WTC11 (cell line): ENCODE data around the gene NAV2. TPM values are rescaled to one million over a fixed set of nuclear protein-coding genes. Genes with fewer than 3 reads are reported as not detected.

Experiments
- ATAC-seq: fragments of 200-7000 bp; cut with Tn5 transposase; 2 replicates; pipeline ENCODE4 v1.10.0; 2021; ENCODE audit warnings: mild to moderate bottlenecking, moderate library complexity
- CTCF ChIA-PET: fragments of 300-600 bp; sonication (Branson Sonifier 250); formaldehyde crosslinking; loops from one replicate; lab custom pipeline; 2021; ENCODE audit warnings: antibody characterized with exemption; lab: Charles Lee
- POLR2A ChIA-PET: fragments of 350-600 bp; sonication (Branson Sonifier 250); formaldehyde crosslinking; loops from one replicate; lab custom pipeline; 2021; ENCODE audit warnings: antibody characterized with exemption; lab: Charles Lee
- DNase-seq: peaks from one replicate; pipeline ENCODE4 v3.0.0; 2021; ENCODE audit warnings: low spot score
- H3K27ac Mint-ChIP-seq: 2 replicates; pipeline ENCODE4 v1.8.0; 2021; ENCODE audit warnings: mixed read lengths
- H3K27me3 Mint-ChIP-seq: 2 replicates; pipeline ENCODE4 v1.8.0; 2021; ENCODE audit warnings: low read depth, mild to moderate bottlenecking, moderate library complexity, mixed read lengths
- H3K36me3 Mint-ChIP-seq: 2 replicates; pipeline ENCODE4 v1.8.0; 2021; ENCODE audit warnings: mixed read lengths
- H3K4me1 Mint-ChIP-seq: 2 replicates; pipeline ENCODE4 v1.8.0; 2022; ENCODE audit warnings: mixed read lengths
- H3K4me3 Mint-ChIP-seq: 2 replicates; pipeline ENCODE4 v1.8.0; 2021; ENCODE audit warnings: mild to moderate bottlenecking, moderate library complexity, mixed read lengths
- H3K9me3 Mint-ChIP-seq: 2 replicates; pipeline ENCODE4 v1.8.0; 2021; ENCODE audit warnings: mixed read lengths
- AR ChIP-seq: fragments of 250-450 bp; sonication (Bioruptor Pico); IDR thresholded peaks from 2 replicates; pipeline ENCODE4 v1.9.0; 2021; ENCODE audit warnings: mild to moderate bottlenecking
- ATF2 ChIP-seq: sonication (generic); formaldehyde crosslinking; IDR thresholded peaks from 2 replicates; pipeline ENCODE4 v1.8.1; 2022; ENCODE audit warnings: low read depth, missing genetic modification reagents, borderline replicate concordance
- ELF4 ChIP-seq: sonication (generic); formaldehyde crosslinking; IDR thresholded peaks from 2 replicates; pipeline ENCODE4 v1.8.1; 2022; ENCODE audit warnings: low read depth, mild to moderate bottlenecking, moderate library complexity, missing genetic modification reagents
- FOXP1 ChIP-seq: sonication (generic); formaldehyde crosslinking; IDR thresholded peaks from 2 replicates; pipeline ENCODE4 v1.8.0; 2022; ENCODE audit warnings: missing genetic modification reagents, mild to moderate bottlenecking, moderate library complexity, borderline replicate concordance
- MXD4 ChIP-seq: fragments of 250-450 bp; sonication (Bioruptor Pico); IDR thresholded peaks from 2 replicates; pipeline ENCODE4 v1.8.0; 2021; ENCODE audit warnings: mild to moderate bottlenecking, moderate library complexity, borderline replicate concordance
- NFATC4 ChIP-seq: fragments of 250-450 bp; sonication (Bioruptor Pico); IDR thresholded peaks from 2 replicates; pipeline ENCODE4 v1.9.0; 2021; ENCODE audit warnings: mild to moderate bottlenecking
- NR2C2 ChIP-seq: sonication (generic); formaldehyde crosslinking; IDR thresholded peaks from 2 replicates; pipeline ENCODE4 v1.8.0; 2022; ENCODE audit warnings: mild to moderate bottlenecking, missing genetic modification reagents
- OVOL2 ChIP-seq: fragments of 250-450 bp; sonication (Bioruptor Pico); IDR thresholded peaks from 2 replicates; pipeline ENCODE4 v1.9.0; 2021; ENCODE audit warnings: mild to moderate bottlenecking, borderline replicate concordance
- RORB ChIP-seq: fragments of 250-450 bp; sonication (Bioruptor Pico); IDR thresholded peaks from 2 replicates; pipeline ENCODE4 v1.9.0; 2021; ENCODE audit warnings: mild to moderate bottlenecking
- SMAD3 ChIP-seq: sonication (generic); formaldehyde crosslinking; IDR thresholded peaks from 2 replicates; pipeline ENCODE4 v1.8.0; 2022; ENCODE audit warnings: missing genetic modification reagents, mild to moderate bottlenecking, borderline replicate concordance
- ZNF121 ChIP-seq: sonication (generic); formaldehyde crosslinking; IDR thresholded peaks from 2 replicates; pipeline ENCODE4 v1.8.0; 2023; ENCODE audit warnings: missing genetic modification reagents
- ZNF317 ChIP-seq: sonication (generic); formaldehyde crosslinking; IDR thresholded peaks from 2 replicates; pipeline ENCODE4 v1.8.1; 2023; ENCODE audit warnings: low read depth, mild to moderate bottlenecking, moderate library complexity, missing genetic modification reagents, borderline replicate concordance
- ZNF396 ChIP-seq: fragments of 250-450 bp; sonication (Bioruptor Pico); IDR thresholded peaks from 2 replicates; pipeline ENCODE4 v1.8.0; 2021; ENCODE audit warnings: mild to moderate bottlenecking, moderate library complexity, borderline replicate concordance
- total RNA-seq: library from RNA; stranded (reverse); gene quantifications from 3 replicates; pipeline ENCODE4 v1.2.3, GENCODE V29; 2021
- TF ChIP-seq, protein P1 (sequence below): sonication (generic); formaldehyde crosslinking; IDR thresholded peaks from 2 replicates; pipeline ENCODE4 v1.8.0; 2022; ENCODE audit warnings: mild to moderate bottlenecking, missing genetic modification reagents
- TF ChIP-seq, protein P2 (sequence below): fragments of 200-600 bp; IDR thresholded peaks from 2 replicates; pipeline ENCODE4 v1.8.0; 2022; ENCODE audit warnings: antibody characterized with exemption
- TF ChIP-seq, protein P3 (sequence below): fragments of 250-450 bp; sonication (Bioruptor Pico); conservative IDR thresholded peaks from 2 replicates; pipeline ENCODE4 v1.9.0; 2021; ENCODE audit warnings: mild to moderate bottlenecking
- TF ChIP-seq, protein P4 (sequence below): sonication (generic); formaldehyde crosslinking; IDR thresholded peaks from 2 replicates; pipeline ENCODE4 v1.8.0; 2023; ENCODE audit warnings: missing genetic modification reagents

Gene NAV2
- total RNA-seq, 1 experiment from 2014 or later, result 42.8 TPM

DNA sequence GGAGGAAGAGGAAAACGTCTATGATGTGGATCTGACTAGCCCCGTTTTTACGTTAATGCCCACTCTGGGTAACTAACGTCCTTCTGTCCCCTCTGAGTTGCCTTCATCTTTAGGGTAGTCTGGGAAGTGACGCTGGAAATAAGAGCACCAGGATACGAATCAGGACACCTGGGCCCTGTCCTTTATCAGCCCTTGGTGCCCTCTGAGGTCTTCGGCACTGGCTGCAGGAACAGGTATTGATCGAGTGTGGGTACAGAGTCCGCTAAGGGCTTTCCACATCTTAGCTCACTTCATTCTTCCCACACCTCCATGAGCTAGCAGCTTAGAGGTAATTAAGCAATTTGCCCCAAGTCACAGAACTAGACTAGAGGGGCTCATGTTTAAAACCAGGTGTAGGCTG is 223.8 kb downstream of the NAV2 start:
- Mint-ChIP-seq H3K4me3 (no peak overlapping the region), H3K27ac (no peak overlapping the region)
- CTCF ChIA-PET, result interaction anchor here (0.7 to 3.3 kb wide), 6 partner anchors 16 to 196 kb away, joined by 3 to 10 read pairs (median 6); no protein-coding TSS in a partner anchor

DNA sequence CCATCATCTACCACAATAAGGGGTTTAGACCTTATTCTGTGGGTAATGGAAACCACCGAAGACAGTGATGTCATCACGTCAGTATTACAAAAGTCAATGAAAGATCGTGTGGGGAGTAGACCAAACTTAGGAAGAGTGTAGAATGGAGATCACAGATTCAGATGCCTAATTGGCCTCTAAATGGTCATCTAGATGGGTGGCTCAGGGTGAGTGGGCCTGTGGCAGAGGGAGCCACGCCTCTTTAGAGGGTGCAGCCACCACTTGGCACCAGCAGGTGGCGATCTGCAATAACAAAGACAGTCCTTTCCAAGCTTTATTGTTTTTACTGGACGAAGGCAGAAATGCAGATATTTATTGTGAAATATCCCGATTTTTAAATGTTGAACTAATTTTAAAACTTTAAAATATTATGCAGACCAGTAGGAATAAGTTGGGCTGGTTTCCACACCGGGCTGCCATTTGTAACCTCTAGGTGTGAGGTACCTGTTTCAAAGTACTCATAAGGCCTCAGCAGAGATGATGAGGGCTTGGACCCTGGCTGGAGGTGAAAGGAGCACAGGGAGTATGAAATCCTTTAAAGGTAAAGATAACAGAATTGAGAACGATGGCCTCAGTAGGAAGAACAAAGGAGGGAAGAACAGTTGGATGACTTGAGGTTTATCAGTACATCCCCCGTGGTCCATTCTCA is 225.7 kb downstream of the NAV2 start:
- no peaks in the 10 kb centered on the region for H3K27me3 Mint-ChIP-seq
- peaks cover 17% of the 10 kb centered on the region for H3K36me3 Mint-ChIP-seq
- no peak overlapping the region for H3K4me3 Mint-ChIP-seq
- peaks cover 11% of the 10 kb centered on the region for H3K4me1 Mint-ChIP-seq
- TF ChIP-seq, protein P1, sequence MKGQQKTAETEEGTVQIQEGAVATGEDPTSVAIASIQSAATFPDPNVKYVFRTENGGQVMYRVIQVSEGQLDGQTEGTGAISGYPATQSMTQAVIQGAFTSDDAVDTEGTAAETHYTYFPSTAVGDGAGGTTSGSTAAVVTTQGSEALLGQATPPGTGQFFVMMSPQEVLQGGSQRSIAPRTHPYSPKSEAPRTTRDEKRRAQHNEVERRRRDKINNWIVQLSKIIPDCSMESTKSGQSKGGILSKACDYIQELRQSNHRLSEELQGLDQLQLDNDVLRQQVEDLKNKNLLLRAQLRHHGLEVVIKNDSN, result no peak
- TF ChIP-seq MXD4 (CRISPR knock-in tag), result no peak
- no peak for TF ChIP-seq OVOL2
- no peak for TF ChIP-seq FOXP1 (CRISPR knock-in tag)
- no peak for TF ChIP-seq SMAD3
- TF ChIP-seq, protein P2, sequence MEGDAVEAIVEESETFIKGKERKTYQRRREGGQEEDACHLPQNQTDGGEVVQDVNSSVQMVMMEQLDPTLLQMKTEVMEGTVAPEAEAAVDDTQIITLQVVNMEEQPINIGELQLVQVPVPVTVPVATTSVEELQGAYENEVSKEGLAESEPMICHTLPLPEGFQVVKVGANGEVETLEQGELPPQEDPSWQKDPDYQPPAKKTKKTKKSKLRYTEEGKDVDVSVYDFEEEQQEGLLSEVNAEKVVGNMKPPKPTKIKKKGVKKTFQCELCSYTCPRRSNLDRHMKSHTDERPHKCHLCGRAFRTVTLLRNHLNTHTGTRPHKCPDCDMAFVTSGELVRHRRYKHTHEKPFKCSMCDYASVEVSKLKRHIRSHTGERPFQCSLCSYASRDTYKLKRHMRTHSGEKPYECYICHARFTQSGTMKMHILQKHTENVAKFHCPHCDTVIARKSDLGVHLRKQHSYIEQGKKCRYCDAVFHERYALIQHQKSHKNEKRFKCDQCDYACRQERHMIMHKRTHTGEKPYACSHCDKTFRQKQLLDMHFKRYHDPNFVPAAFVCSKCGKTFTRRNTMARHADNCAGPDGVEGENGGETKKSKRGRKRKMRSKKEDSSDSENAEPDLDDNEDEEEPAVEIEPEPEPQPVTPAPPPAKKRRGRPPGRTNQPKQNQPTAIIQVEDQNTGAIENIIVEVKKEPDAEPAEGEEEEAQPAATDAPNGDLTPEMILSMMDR, result peak; percentile 89
- TF ChIP-seq, protein P3, sequence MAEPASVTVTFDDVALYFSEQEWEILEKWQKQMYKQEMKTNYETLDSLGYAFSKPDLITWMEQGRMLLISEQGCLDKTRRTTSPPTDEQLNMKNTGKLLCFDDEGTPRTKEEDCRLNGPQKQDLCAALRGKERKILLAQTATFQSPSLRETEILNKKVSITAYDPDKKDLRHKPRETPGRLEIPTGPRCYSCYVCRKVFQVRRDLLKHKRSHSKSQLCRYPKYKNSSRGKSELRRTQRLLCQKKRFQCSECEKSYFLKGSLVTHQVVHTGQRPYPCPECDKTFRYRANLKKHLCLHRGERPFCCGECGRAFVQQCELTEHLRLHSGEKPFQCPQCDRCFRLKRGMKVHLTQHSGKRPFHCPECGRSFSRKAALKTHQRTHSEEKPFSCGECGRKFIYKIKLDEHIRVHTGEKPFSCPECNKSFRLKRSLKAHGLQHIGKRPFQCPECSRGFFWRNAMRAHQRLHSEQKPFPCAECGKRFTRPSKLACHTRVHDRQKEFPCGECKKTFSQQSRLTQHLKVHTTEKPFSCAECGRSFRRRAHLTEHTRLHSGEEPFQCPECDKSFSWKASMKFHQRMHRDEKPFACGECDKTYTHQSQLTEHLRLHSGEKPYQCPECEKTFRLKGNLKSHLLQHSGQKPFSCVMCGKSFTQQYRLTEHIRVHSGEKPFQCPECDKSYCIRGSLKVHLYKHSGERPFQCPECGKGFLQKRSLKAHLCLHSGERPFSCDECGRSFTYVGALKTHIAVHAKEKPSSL (CRISPR knock-in tag), result no peak
- TF ChIP-seq RORB (CRISPR knock-in tag), result no peak
- TF ChIP-seq ATF2 (CRISPR knock-in tag), result no peak
- no peak for TF ChIP-seq AR (CRISPR knock-in tag)
- TF ChIP-seq NR2C2 (CRISPR knock-in tag), result no peak
- TF ChIP-seq, protein P4, sequence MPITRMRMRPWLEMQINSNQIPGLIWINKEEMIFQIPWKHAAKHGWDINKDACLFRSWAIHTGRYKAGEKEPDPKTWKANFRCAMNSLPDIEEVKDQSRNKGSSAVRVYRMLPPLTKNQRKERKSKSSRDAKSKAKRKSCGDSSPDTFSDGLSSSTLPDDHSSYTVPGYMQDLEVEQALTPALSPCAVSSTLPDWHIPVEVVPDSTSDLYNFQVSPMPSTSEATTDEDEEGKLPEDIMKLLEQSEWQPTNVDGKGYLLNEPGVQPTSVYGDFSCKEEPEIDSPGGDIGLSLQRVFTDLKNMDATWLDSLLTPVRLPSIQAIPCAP (CRISPR knock-in tag), result no peak
- 0 out of 2 replicates have a peak, but pooled peaks have one; percentile 6 for TF ChIP-seq ZNF121 (CRISPR knock-in tag)
- TF ChIP-seq, all 79 proteins: peak for 2
- CTCF ChIA-PET, result interaction anchor here (1.0 to 1.4 kb wide), 2 partner anchors 15 to 32 kb away, joined by 5 to 10 read pairs; no protein-coding TSS in a partner anchor
- no peak overlapping the region for H3K27ac Mint-ChIP-seq
- ATAC-seq, result peak; percentile 72
- DNase-seq, result peak; percentile 76
- H3K9me3 Mint-ChIP-seq, result no peaks in the 10 kb centered on the region
- POLR2A ChIA-PET, result no interaction called here

More for the DNA sequence above, 223.8 kb downstream of the NAV2 start:
- DNase-seq (no peak), ATAC-seq (no peak)
- Mint-ChIP-seq H3K36me3 (peaks cover 18% of the 10 kb centered on the region), H3K9me3 (no peaks in the 10 kb centered on the region), H3K4me1 (peaks cover 11% of the 10 kb centered on the region), H3K27me3 (no peaks in the 10 kb centered on the region)
- no peak for TF ChIP-seq ELF4 (CRISPR knock-in tag)
- no peak for TF ChIP-seq ZNF317
- TF ChIP-seq NFATC4, result no peak
- no peak for TF ChIP-seq ZNF396 (CRISPR knock-in tag)
- POLR2A ChIA-PET, result interaction anchor here (0.7 kb wide), 1 partner anchor 440 kb away, joined by 3 read pairs; no protein-coding TSS in a partner anchor
